CD4-positive, alpha-beta T cell treated with Interleukin-21 for 1 hour (primary cell): ENCODE measurements around the gene BTK.

Experiments
- DNase-seq: peaks from one replicate; pipeline ENCODE4 v3.0.0-alpha.2; 2020

The BTK gene

DNA sequence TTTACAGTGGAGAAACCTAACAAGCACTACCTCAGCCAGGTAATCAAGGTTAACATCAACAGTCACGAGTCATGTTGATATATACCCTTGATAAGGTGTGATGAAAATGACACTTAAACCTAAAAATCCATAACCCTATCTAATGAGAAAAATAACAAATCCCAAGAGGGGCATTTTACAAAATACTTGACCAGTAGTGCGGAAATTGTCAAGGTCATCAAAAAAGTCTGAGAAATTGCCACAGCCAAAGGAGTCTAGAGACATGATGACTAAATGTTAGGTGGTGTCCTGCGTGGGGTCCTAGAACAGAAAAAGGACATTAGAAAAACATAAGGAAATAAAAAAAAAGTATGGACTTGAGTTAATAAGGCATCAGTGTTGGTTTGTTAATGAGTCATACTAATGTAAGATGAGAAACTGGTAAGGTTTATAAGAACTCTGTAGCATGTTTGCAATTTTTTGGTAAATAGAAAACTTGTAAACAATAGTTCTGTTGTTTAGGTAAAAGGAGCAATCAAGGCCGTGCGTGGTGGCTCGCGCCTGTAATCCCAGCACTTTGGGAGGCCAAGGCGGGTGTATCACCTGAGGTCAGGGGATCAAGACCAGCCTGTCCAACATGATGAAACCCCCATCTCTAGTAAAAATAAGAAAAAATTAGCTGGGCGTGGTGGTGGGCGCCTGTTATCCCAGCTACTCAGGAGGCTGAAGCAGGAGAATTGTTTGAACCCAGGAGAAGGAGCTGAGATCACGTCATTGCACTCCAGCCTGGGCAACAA lies 7.7 kb upstream of the BTK start:
- DNase-seq, result no peak

- no peak for DNase-seq
Observed at GRCh38 chrX:101391831-101392230, 5.8 kb upstream of the BTK start.

DNA sequence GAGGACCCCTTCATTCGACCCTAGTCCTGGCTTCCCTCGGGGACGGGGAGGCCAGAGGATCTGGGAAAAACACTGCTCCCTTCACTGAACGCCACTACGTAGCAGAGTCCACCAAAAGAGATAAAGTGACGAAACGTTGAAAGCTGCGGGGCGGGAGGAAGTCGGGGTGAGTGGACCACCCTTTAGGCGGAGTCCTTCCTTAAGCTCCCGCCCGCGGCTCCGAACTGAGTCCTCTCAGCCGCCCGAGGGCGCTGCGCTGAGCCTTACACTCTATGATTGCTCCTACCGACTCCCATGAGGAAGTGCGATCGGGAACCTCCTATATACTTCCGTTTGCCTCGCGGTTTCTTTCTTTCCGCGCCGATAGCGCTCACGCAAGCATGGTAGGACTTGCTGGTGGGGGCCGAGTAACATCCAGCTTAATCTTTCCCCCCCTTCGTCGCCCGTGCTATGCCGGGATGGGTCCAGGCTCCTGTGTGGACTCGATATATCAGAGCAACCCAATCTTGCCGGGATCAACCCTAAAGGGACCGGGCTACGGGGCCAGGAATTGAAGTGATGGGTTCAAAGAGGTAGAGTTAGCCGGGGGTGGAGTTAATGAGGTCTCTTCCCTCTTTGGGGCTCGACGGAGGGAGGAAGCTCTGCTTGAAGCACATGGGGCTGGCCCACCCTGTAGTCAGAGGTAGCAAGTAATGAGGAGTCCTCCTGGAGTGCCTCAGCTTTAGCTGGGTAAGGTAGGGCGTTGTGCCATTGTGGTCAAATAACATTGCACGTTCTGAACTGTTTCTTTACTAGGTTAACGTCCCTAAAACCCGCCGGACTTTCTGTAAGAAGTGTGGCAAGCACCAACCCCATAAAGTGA lies 4.9 kb upstream of the BTK start, which contains the start of gene RPL36A:
RPL36A (plus strand) TSS at position 348 of the 862 bp plus-strand sequence; CDS start at position 381, 33 bp downstream.
- DNase-seq, result peak; percentile 85

- DNase-seq, result no peak
Observed at GRCh38 chrX:101388604-101389003, 2.6 kb upstream of the BTK start.

- DNase-seq, result no peak
Observed at GRCh38 chrX:101386542-101386885, 523 bp upstream of the BTK start.

DNA sequence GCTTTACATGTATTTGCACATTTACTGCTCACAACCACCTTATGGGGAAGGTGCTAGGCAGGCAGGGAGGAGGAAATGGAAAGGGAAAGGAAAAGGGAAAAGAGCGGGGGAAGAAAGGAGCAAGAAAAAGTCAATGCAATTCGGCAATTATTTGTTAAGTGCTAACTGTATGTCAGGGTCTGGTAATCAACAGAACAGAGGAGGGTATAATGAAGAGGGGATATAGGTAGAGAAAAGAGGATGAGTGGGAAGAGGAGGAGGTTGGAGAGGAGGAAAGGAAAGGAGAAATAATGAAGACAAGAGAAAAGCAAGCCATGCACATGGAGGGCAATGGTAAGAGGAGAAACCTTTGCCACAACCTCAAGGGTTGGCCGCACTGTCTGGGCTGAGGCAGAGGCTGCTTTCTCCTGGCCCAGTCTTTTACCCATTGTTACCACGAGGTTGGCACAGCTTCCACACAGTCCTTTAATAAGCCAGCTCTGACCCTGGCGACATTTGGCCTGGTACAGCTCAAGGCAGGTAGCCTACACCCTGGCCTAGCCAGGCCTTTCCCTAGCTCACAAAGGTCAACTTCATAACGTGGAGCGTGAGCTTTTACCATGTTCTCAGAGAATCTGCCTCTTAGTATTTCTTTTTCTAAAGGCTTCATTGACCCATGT lies 836 bp downstream of the BTK start:
- no peak for DNase-seq

- no peak for DNase-seq
Observed at GRCh38 chrX:101383679-101384205, 2.2 kb downstream of the BTK start.

DNA sequence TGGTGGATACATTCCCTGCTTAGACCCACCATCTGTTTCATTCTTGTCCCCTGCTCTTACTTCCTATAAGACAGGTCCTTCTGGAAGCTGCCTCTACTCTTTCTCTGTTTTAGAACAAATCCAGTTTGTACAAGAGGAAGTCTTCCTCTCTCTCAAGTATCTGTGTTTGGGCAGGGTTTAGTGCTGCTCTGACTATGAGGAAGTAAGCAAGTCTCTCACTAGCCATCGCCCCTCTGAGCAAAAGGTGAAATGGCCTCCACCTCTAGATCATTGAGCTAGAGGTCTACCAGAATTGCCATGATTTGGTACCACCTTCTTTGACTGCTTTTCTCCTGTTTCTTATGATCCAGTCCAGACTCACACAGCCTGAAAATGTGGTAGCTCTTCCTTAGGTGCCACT lies 8.4 kb downstream of the BTK start:
- DNase-seq, result no peak

- no peak for DNase-seq
Observed at GRCh38 chrX:101370888-101371504, 15.0 kb downstream of the BTK start.

GRCh38 chrX:101369687-101370086 lies 16.3 kb downstream of the BTK start:
- no peak for DNase-seq

GRCh38 chrX:101368800-101369199 lies 17.2 kb downstream of the BTK start:
- no peak for DNase-seq

- DNase-seq, result no peak
Observed at GRCh38 chrX:101365301-101365795, 20.6 kb downstream of the BTK start.

DNA sequence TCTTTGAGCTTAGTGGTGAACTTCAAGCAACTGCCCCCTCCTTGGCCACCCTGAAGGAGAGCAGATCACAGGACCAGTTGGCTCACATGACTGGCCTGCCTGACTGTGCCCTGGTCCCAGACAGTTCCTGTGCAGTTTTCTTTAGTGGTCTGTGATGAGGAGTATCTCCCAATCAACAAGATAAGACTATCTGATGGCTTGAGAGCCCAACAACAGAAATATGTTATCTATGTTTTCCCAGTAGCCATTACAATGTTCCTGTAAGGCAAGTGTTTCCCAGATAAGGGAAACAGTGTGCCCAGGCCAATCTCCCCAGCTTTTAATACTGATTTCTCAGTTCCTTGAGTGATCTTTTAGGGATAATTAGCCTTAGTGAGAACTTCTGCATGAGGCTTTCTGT lies 23.2 kb downstream of the BTK start:
- DNase-seq, result no peak

DNA sequence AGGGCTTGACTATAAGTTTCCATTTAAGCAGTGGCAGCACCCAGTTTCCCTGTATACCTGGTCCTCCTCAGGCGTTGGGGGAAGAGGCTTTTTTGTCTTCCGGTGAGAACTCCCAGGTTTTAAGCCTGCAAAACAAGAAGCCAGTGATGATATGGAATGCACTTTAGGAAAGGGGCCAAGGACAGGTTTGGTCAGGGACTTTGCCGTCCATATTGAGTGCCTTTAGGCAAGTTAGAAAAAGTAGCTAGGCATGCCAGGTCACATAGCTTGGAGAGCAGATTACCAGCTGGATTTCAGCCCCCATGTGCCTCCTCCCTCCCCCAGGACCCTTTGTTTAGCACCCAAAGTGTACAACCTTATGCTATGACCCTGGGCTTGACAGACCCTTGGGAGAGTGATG lies 23.9 kb downstream of the BTK start:
- no peak for DNase-seq

GRCh38 chrX:101360390-101360789 lies 25.6 kb downstream of the BTK start:
- DNase-seq, result no peak

- no peak for DNase-seq
Observed at GRCh38 chrX:101359966-101360365, 26.0 kb downstream of the BTK start.

DNA sequence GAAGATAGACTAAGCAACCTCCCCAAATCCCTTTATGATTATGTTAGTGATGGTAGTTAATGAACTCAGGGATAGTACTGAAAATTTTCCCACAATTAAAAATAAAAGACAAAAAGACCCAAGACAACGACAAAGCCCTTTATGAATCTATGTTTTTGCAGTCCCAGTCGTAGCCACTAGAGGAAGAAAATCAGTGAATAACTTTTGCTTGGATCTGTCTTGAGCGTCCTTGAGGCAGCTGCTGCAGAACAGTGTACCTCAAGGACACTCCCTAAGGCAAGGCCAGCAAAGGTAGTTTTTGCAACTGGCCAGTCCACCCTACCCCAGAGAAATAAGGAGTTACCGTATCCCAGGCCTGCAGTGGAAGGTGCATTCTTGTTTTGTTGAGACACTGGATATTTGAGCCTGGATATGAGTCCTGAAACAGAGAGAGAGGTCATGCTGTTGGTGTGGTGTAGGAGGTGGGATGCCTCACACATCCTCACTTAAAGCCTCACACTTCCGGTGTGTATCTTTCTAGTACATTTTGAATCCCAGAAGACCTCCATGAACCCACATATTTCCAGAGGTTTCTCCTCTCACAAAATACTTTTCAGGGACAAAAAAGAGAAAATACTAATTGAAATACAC lies 28.7 kb downstream of the BTK start:
- no peak for DNase-seq

DNA sequence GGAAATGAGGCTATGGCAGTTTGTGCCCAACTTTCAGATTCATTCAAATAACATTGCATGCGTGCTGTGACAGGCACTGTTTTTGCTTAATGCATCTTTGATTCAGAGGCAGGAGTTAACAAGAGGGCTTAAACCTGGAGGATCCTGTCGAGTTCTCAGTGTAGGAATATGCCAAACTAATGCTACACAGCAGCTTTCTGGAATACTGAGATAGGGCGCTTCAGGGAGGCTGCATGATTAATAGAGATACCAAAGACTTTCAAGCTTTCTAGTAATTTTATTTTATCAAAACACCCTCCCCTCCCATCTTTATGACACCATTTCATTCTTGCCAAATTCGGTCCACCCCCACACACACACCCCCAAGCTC lies 36.8 kb downstream of the BTK start:
- no peak for DNase-seq

DNA sequence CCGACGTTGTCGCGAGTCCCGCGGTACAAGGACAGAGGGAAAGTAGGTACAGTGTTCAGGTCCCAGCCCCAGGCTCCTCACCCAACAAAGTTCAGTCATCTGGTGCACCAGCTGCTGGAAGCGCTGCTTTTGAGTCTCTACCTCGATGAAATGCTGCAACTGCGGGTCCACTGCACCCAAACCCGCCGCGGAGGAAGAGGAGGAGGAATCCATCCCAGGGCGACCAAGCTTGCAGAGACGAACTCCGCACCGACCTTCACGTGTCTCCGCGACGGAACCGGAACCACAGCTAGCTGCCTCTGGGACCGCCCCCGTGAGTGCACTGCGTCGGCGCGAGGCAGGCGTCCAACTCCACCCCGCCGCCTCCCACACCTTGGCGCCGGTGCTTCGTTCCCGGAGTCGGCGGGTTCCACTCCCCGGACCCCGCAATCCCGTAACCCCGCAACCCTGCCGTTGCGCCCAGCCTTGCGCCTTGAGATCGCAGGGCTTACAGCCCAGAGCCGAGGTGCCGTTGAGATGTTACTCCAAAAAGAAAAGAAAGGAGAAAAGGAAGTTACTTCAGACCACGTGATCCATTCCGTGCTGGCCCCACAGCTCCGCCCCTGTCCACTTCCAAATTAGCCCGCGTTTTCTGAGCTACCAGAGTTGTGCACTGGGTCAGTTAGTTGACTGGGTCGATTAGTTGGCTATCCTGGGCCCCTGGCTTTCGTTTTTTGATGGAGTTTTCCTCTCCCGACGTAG lies 37.4 kb downstream of the BTK start, which contains the start of gene TIMM8A:
TIMM8A (minus strand) TSS at position 291 of the 741 bp plus-strand sequence; CDS start at position 213, 78 bp downstream.
- DNase-seq, result peak; percentile 74

GRCh38 chrX:101347859-101348451 lies 38.0 kb downstream of the BTK start:
- DNase-seq, result no peak

DNA sequence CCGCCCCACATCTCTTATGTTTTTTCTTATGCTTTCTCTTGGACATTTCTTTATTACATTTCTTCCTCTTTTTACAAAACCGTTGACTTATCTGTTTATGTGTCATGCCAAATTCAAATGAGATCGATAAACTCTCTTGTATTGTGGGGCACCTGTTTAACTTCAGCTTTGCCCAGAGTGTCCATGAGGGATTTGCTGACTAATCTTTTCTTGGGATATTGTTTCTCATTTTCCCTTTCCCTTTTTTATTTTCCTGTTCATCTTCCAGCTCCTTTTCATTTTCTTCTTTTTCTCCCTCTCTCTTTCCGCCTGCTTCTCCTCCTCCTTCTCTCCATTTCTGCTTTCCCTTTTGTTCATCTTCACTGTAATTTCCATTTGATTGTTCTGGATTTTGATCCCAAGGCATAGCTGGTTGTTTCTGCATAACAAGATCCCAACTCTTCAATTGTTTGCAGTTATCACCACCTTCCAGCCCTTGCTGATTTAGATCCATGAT lies 48.2 kb downstream of the BTK start:
- DNase-seq, result no peak
